Activated CD4-positive, alpha-beta T cell treated with anti-CD3 and anti-CD28 coated beads, Interleukin-2, amount 50 U/mL, for 4 hours (primary cell): ENCODE data around the gene SSBP3.

Source experiments
- DNase-seq, 2 experiments: peaks; one replicate each; pipeline ENCODE4 v3.0.0-alpha.2; 2020

The SSBP3 gene

DNA sequence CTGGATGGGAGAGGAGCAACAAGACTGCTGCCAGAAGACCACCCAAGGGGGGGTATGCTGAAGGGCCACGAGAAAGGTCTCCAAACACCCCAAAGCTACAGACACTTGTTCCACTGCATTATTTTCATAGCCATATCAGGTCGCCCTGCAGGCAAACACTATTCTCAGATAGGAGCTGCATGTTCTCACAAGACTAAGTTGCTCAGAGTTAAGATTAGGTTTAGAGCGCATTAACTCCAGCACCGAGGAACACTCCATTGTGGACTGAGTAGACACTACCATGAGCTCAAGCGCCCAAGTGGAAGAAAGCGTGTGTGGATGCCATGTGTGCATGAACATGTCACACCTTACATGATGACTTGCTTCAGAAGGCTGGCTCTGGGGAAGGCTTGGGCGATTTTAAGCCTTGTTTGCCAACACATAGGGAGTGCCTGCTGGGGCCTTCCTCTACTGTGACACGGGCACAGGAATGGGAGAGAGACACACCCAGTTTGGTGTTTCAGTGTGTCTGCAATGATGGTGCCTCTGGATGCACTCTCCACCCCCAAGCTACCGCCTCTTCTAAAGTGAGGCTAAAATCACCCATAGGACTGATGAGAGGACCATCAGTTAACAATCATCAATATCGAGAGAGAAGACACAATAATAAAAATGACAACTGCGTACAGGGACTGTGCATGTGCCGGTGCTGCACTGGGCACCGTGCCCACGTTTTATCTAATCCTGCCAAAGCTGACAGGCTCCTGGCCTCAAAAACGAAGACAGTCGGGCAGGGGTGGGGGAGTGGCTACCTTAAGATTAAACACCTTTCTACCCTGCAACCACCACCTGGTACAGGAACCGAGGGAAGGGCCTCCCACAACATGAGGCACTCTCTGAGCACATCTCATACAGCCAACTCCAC lies 34.9 kb downstream of the SSBP3 start:
- DNase-seq: no peak

DNA sequence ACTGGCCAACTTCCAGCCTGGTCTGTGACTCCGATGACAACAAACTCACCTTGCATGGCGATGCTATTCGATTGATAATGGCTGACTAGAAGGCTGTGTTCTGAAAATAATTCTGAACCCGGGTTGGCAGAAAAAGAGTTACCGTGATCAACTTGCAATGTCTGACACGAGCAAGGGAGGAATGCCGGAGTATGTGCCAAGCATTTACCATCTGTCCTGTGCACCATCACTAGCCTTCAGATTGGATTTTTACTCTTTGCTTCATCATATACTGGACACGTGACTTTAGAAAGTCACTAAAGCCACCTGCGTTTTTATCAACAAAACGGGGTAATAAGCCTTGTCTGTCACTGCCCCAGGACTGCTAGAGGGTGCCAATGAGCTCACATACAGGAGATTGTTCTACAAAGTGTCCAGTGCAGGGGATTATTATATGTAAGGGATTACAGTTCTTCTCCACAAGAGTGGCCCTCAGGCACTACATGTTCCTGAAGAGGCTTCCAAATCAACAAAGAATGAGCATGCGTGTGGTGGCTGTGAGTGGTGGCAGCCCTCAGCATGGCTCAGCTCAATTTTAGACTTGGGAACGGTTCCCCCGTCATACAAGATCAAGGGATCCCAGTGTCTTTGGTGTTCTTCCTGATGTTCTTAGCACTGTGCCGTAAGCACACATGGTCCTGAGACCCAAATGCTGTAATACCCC lies 35.8 kb downstream of the SSBP3 start:
- no peak for DNase-seq

DNA sequence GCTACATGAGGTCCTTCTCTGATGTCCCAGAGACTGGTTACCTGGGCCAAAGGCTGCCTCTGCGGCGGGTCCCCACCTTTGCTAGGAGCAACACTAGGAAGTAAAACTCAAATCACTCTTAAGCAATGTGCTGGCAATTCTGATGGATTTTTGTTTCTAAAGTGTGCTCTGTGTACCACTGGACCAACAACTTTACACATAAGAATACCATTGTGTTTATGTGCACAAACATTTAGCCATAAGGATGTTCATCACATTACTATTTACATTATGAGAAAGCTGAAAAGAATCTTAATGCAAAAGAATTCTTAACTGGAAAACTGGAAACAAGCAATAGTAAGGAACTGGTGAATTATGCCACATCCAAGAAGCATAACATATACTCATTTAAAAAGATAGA lies 38.6 kb downstream of the SSBP3 start:
- DNase-seq: no peak

DNA sequence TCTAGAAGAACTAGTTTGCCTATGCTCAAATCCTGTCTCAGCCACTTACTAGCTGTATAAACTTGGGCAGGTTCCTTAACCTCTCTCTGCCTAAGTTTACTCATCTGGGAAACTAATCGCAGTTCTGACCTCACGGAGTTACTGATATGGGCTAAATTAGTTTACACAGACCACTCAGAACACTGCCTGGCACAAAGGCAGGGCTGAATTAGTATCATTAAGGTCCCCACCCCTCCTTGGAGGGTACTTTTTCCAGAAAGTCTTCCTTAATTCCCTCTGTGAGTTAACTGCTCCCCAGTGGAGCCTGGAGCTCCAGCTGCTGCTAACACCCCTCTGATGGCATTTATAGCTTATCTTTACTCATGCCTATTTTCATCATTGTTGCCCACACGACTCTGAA lies 40.3 kb downstream of the SSBP3 start:
- no peak for DNase-seq

DNA sequence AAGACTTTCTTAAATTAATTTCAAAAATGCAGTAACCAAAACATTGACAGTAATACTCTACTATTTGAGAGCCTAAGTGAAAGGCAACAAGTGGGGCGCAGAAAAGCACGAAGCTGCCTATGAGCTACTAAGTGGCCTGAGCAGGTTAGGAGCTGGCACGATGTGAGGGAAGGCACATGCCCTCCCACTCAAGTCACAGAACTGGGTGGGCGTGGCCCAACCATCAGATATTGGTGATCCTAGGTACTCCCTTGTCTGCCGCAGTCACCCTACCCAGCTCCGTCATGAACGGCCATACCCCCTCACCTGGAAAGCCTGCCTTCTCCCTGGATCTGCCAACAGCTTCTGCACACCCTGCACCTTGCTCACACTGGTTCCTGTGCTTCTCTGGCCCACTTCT lies 40.8 kb downstream of the SSBP3 start:
- DNase-seq: no peak

DNA sequence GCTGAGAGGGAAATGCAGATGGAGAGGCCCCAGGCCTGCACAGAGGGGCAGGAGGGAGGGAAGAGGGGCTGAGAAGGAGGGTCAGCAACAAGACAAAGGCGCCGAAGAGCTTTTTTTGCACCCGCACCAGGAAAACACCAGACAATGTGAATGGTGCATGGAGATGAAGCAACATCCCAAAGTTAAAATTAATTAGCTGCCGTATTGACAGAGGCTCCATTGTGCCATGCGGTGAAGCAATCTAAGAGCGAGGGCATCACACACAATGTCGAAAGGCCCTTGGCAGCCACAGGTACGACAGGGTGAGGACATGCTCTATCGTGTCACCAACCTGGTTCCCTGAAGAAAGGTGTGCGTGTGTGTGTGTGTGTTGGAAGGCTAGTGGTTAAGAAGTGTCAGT lies 41.2 kb downstream of the SSBP3 start:
- DNase-seq: no peak

DNA sequence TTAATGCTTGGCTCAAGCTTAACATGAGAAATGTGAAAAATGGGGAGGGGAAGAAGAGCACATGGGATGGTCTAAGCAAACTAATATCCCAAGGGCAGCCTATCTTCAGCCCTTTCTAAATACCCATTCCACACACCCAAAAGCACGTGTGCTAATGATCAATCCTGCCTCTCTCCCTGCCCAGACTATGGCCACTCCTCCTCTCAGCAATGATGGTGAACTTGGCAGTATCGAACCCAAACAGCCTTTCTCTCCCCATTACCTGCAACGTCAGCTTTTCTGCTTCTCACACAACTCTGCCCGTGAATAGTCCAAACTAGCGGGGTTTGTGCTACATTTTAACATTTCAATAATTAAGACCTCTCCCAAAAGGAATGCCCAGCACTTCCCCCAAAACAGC lies 41.6 kb downstream of the SSBP3 start:
- no peak for DNase-seq

DNA sequence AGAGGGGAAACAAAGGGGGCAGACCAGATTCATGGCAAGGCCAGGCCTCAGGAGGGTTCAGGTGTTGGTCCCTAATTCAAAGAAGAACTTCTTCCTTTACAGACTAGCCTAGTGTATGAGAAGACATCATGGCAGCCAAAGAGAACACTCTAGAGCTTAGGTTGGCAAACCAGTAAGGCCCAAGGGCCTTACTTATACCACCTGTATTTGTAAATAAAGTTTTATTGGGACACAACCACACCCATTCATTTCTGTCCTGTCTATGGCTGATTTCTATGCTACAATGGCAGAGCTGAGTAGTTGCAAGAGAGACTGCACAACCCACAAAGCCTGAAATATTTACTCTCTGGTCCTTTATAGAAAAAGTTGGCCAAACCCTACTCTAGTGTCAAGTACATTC lies 42.3 kb downstream of the SSBP3 start:
- no peak for DNase-seq

DNA sequence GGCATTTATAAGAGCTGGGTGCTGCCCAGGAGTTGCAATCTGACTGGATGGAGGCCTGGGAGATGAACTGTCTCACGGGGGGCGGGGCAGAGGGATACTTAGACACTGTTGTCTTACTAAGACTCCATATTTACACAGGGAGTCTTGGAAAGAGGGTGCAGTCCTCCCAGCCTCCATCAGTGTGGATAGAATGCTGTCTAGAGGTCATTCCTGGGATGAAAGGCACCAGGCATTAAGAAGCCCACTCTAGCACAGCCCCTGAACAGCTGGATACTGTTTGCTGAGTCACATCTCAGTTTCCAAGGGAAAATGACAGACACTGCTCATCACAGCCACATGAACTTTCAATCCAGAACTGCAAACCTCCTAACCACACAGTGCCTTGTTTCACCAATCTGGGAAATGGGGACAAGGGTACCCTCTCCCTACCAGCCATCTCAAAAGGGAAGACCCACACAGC lies 43.3 kb downstream of the SSBP3 start:
- DNase-seq: no peak

DNA sequence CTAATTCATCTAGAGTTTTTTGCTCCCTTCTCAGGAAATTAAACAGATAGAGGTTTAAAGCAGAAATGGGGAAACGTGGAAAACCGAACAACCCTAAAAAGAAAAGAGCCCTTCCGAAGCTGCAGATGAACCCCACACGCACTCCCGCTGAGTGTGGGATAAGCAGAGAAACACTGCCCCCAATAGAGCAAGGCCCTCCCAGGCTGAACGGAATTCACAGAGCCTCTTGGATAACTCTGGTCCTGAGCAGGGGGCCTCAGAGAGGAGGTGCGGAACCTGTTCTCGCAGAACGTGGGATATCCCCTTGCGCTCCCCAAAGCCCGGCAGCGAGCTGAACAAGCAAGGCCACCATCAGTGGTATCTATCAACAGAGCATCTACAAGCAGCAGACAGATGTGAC lies 44.9 kb downstream of the SSBP3 start:
- DNase-seq: no peak

DNA sequence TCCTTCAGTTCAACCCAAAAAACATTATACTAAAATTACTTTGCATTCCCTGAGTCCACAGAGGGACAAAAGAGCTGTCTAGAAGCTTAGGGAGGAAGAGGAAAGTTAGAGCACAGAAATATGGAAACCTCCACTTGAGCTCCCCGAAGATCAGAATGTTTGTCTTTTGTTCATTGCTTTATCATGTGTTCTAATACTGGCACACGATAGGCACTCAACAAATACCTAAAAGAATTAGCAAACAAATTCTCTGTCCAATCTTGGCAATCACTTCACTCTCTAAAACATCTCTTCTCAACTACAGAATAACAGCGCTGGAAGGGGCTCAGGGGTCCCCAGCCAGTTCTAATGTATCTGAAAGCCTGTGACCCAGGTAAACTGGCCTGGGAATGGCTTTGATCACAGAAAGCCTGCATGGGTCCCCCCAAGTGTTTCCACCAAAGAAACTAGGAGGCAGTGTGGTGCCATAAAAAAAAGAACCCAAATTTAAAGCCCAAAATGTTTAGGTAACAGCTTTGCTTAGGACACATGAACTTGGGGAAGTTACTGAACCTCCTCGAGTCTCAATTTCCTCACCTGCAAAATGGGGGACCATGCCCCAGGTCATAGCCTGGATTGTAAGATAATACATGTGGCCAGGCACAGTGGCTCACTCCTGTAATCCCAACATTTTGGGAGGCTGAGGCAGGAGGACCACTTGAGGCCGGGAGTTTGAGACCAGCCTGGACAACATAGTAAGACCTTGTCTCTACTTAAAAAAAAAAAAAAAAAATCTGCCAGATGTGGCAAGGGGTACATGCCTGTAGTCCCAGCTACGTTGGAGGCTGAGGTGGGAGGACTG lies 45.8 kb downstream of the SSBP3 start:
- no peak for DNase-seq

DNA sequence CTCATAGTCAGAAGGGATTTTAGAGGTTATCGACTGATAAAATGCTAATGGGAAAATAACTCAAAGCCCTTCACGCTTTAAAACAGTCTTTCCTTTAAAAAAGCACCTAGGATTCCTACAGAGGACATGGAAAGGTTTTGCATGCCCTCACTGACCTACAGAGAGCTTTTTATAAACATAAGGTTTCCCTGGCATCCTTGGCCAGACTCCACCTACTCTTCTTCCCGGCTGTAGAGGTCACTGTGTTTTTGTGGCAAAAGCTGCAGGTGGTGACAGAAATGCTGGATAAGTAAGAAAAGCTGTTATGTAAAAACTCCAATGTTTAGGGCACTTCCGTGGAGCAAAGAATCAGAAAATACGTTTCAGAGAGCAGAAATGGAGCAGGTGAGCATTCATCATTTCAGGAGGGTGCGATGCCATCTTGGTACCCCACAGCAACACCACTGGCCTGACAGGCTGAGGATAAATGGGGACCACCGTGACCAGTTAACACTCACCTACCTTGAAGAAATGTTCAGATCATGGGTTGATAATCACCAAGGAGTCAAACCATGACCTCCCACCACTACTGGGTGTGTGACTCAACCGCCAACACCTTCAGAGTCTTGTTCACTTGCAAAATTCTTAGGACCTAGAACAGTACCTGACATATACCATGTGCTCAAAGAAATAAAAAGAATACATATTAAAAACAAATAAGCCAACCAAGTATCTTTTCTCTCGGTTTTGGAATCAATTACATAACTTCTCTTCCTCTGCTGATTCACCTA lies 46.6 kb downstream of the SSBP3 start:
- no peak for DNase-seq

DNA sequence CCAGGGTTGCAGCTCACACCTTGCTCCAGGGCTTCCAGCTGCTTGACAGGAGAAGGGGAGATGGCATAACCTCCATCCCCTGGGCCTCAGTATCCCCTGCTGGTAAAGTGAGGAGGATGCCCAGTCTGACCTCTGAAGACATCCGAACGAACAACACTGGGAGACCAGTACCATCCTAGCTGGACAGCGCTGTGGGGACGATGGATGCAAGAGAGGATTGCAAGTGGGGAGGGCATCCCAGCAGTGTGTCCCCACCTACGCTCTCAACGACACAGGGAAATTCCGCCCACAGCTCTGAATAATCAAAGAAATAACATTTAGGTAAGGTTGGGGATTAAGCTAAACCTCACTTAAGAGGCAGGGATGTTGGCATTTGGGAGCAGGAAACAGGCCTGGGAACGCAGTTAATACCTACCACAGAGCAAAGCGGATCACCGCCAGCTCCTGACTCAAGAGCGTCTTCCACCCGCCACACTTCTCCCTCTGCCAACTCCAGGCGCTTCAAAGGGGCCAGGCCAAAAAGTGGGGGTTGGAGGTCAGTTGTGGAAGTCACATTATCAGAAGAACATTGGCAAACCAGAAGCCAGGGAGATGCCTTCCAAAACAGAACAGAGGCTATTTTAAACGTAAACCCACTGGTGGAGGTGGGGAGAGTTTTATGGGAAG lies 47.6 kb downstream of the SSBP3 start:
- no peak for DNase-seq

DNA sequence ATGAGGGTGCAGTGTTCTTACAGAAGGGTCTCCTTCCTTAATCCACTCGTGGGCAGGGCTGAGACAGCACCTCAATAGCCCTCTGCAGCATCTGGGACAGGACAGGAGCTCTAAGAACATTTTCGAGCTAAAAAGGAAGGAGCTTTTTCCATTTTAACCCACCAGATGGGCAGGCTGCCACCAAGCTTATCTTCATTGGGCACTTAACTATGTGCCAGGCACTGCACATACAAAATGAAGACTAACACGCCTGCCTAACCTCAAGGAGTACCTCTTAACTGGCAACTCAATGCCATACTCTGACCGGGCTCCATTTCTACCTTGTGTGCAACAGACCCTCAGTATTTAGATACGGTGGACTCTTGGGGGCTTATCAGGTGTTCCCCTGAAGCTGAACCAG lies 48.2 kb downstream of the SSBP3 start:
- no peak for DNase-seq

DNA sequence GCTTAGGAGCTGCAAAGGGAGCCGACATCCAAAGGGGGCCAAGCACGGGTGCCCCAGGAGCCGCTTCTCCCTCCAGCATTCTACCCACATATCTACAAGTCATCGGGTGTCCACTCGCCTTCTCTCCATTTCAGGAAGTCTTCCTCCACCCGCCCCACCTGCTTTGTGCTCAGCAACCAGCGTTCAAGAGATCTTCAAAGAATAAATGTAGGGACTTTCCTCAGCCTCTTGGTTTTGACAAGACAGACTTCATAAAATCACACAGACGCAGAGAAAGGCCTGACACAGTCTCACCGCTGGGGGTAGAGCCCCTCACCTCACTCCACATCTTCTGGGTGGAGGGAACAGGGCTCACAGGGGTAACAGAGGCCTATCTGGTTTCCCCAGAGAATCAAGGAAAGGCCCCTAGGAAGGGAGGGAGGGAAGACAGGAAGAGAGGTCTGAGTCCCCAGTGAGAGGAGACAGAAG lies 49.5 kb downstream of the SSBP3 start:
- DNase-seq: peak; percentile 15 to 18

DNA sequence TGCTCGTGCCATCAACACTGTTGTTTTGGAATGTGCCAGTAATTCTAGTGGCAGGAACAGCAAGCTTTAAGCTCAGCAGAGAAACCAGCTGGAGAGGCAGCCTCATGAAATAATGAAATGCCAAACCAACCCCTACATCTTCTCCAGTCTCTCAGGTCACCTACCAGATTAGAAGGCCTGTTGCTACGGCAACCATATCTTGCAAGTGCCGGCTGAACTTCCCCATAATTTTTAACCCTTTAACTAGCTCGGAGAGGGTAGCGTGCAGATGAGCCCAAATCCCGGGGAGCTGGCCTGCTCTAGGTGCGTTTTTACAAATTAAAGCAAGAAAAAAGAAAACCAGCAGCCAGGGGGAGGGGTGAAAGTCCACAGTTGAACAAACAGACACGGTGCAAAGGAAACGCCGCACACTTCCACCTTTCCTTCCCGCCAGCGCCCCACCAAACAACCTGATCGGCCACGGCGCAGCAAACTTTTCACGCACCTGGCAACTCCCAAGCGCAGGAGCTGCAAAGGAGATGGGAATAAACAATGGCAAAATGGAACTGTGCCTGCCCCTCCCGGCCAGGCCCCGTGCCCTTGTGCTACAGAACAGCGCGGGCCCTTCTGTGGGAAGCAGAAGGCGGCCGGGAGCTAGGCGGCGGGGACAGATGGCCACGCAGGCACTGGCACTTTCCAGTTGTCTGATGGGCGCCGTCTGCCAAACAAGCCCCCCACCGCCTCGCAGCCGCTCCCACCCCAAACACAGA lies 50.1 kb downstream of the SSBP3 start:
- no peak for DNase-seq

DNA sequence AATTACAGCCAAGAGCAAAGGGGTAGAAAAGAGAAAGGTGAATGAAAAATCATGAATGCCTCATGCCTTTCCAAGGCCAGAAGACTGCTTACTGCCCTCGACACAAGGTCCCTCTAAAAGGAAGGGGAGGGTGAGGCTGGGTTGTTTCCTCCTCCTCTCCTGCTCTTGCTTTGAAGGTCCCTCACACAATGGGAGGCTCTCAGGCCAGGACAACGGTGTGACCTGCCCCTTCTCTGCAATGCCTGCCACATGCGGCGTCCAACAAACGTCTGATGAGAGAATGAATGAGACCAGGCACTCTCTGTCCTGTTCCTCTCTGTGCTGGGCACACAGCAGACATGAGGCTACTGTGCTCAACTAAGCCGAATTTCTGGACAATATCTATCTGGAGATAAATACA lies 51.3 kb downstream of the SSBP3 start:
- no peak for DNase-seq

DNA sequence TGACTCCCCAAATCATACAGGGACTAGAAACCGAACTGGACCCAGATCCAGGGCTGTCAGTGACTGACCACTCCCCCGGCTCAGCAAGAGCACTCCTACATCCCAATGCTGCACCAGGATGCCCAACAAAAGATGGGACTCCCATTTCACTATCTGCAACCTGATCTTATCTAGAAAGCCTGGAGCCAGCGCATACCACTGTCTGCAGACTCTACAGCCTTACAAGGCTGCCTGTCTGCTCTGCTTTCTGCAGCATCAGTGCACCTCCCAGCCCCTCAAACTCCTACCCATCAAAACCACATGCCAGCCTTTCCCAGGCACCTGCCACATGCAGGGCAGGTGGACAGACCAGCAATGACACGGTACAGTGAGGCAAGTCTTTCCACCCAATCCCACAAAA lies 52.2 kb downstream of the SSBP3 start:
- DNase-seq: no peak

DNA sequence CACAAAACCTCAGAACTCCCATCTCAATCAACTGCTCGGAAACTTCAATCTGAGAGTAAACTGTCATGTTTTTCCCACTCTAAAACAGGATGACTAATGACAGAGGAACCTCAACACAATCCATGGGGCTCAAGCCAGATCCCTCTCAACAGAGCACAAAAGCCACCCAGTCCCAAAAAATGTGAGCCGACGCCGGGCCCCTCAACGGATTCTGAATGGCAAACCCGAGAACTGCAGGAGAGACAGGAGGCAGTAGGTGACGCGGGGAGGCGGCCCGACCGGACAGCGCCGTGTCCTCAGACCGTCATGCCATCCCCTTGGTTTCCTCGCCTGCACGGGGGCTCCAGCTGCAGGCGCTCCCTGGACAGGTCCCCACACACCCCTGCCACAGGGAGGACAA lies 53.4 kb downstream of the SSBP3 start:
- no peak for DNase-seq

DNA sequence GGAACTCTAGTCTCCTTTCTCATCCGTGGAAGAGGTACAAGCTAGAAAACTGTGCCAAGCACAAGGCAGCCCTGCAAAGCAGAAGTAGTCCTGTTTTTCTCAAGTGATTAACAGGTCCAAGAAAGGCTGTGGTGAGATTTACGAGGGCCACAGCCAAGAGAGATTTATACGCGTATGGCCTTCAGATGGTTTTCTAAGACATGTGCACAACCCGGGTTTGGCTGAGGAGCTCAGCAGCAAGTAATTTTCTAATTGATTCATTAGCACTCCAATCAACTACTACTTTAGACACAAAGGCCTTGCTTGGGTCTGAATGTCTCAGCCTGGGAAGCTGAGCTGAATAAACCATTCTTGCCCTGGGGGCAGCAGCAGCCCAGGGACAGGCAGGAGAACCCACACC lies 55.8 kb downstream of the SSBP3 start:
- DNase-seq: no peak

DNA sequence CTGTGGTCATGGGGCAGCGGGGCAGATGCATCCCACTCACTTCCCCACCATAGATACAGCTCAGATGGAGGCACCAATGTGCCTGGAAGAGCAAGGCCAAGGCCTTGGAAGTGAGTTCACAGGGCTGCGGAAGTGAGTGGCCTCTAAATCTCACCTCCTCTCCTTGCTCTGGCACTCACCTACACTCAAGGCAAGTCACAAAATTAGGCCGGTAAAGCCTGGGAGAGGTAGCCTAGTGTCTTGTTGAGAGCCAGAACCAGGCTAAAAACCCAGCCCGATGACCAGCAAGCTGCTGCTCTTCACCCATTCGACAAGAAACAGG lies 57.5 kb downstream of the SSBP3 start:
- DNase-seq: no peak
